Natural killer cell (primary cell): Measurements from ENCODE around the gene ZFR2. TPM values are rescaled to one million over a fixed set of nuclear protein-coding genes. Genes with fewer than 3 reads are reported as not detected.

Experiments used
- ATAC-seq, 3 donors: fragments of 150-1000 bp in 2 of 3; fragments of 200-7000 bp in 1 of 3; cut with Tn5 transposase; 1 replicate in 1 of 3; 2 replicates in 2 of 3; pipeline ENCODE4 v1.10.0; 2021; ENCODE audit warnings: mild to moderate bottlenecking in 2 of 3, moderate library complexity in 2 of 3
- DNase-seq, 2 donors: peaks; one replicate each; pipeline versions ENCODE4 v3.0.0 to v3.0.0-alpha.2; 2013 to 2021; ENCODE audit warnings: mixed read lengths in 1 of 2
- H3K27ac ChIP-seq: one replicate; pipeline ENCODE4 v1.5.1; 2013; ENCODE audit warnings: mild to moderate bottlenecking, low read length
- H3K27me3 ChIP-seq: one replicate; pipeline ENCODE4 v1.6.1; 2013; ENCODE audit warnings: low read length; ENCODE audit not compliant: control insufficient read depth, insufficient read depth
- H3K36me3 ChIP-seq: one replicate; pipeline ENCODE4 v1.6.1; 2013; ENCODE audit warnings: low read length; ENCODE audit not compliant: control insufficient read depth, insufficient read depth
- H3K4me1 ChIP-seq: one replicate; pipeline ENCODE4 v1.6.1; 2013; ENCODE audit warnings: low read length; ENCODE audit not compliant: control insufficient read depth, insufficient read depth
- H3K4me3 ChIP-seq: one replicate; pipeline ENCODE4 v1.5.1; 2013; ENCODE audit warnings: low read length
- H3K9me3 ChIP-seq: one replicate; pipeline ENCODE4 v1.6.1; 2013; ENCODE audit warnings: low read length; ENCODE audit not compliant: control insufficient read depth, insufficient read depth
- H3K27ac Mint-ChIP-seq, 2 donors: one replicate each; pipeline ENCODE4 v1.8.0; 2022; ENCODE audit warnings: mild to moderate bottlenecking in 2 of 2, mixed read lengths in 2 of 2, moderate library complexity in 1 of 2
- H3K27me3 Mint-ChIP-seq, 2 donors: one replicate each; pipeline ENCODE4 v1.8.0; 2022; ENCODE audit warnings: low read depth in 2 of 2, mixed read lengths in 2 of 2
- H3K36me3 Mint-ChIP-seq: one replicate; pipeline ENCODE4 v1.8.0; 2022; ENCODE audit warnings: mixed read lengths
- H3K4me1 Mint-ChIP-seq, 2 donors: one replicate each; pipeline ENCODE4 v1.8.0; 2022; ENCODE audit warnings: mixed read lengths in 2 of 2
- H3K4me3 Mint-ChIP-seq: one replicate; pipeline ENCODE4 v1.8.0; 2022; ENCODE audit warnings: mild to moderate bottlenecking, moderate library complexity, mixed read lengths
- H3K9me3 Mint-ChIP-seq, 2 donors: one replicate each; pipeline ENCODE4 v1.8.0; 2022; ENCODE audit warnings: mixed read lengths in 2 of 2
- WGBS: methylation state at CpG from one replicate; pipeline ENCODE4 v1.1.7; 2013; ENCODE audit warnings: missing lambda C conversion rate; ENCODE audit not compliant: insufficient coverage; 5-methylcytosine and 5-hydroxymethylcytosine counted together
- intact Hi-C: fragments of 100-400 bp; cut with micrococcal nuclease; formaldehyde crosslinking; loops from one replicate; pipeline ENCODE4 v1.14.2; 2022
- total RNA-seq, 4 donors: library from RNA; stranded (reverse); fragments of 120-200 nt in 1 of 4; gene quantifications; one replicate each; pipeline versions ENCODE4 v1.2.3 to v1.2.4, GENCODE V29; 2013 to 2022
- TF ChIP-seq, protein P1 (sequence below): fragments of 200-600 bp; IDR thresholded peaks from one replicate; pipeline ENCODE4 v1.8.0; 2022; ENCODE audit warnings: antibody characterized with exemption

ZFR2 gene
- total RNA-seq, 3 donors from 2014 or later (not counting 1 experiment from before 2014, with no cell fraction given) = 1.6 to 4.4 (median 1.7) TPM

DNA sequence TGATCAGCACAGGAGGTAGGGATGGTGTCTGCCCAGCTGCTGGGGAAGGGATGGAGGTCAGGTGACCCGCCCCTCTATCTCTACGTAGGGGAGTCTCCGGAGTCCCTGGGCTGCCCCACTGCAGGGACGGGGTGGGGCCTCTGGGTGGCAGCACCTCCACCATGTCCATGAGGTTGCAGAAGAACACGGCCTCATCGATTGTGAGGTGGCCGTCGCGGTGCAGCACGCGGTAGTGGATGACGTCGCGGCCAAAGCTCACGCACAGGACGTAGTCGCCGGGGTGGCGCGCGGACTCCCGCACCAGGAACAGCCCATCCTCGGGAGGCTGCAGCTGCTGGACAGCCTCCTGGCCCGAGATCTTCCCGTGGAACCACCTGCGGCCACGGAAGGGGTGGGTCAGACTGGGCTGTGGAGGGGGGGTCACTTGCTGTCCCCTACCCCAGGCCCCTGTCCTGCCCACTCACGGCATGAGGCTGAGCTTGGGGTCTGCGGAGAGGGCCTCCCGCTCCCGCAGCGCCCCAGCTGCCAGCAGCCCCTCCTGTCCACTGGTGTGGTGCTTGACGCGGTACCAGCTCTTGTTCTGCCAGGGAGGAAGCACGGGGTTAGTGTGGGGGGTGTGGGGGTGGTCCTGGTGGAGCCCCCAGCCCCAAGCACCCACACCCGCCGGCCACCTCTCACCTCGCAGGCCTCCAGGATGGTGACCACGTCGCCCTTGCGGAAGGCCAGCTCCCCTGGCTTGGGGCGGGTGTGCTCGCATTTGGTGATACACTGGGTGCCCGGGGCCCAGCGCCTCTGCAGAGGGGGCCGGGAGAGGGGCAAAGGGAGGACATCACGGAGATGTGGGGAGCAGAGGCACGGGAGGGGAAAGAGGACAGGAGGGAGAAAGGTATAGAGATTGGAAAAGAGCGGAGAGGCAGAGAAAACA, 84.9 kb downstream of the ZFR2 start:
- Histone ChIP-seq H3K27me3 (no peaks in the 10 kb centered on the region), H3K4me1 (peaks cover 61% of the 10 kb centered on the region), H3K9me3 (peaks cover 20% of the 10 kb centered on the region), H3K36me3 (peaks cover 38% of the 10 kb centered on the region), H3K27ac (peak overlapping the region; percentile 73), H3K4me3 (peak overlapping the region; percentile 90)
- peak; percentile 67 to 70 for DNase-seq
- Mint-ChIP-seq H3K4me1 (peaks cover 22 to 44% of the 10 kb centered on the region in 2 donors), H3K27ac (peak overlapping the region; percentile 83 to 93), H3K36me3 (peaks cover 8% of the 10 kb centered on the region), H3K4me3 (peak overlapping the region; percentile 90), H3K9me3 (peaks cover 3 to 5% of the 10 kb centered on the region in 2 donors), H3K27me3 (no peaks in the 10 kb centered on the region)
- TF ChIP-seq, protein P1, sequence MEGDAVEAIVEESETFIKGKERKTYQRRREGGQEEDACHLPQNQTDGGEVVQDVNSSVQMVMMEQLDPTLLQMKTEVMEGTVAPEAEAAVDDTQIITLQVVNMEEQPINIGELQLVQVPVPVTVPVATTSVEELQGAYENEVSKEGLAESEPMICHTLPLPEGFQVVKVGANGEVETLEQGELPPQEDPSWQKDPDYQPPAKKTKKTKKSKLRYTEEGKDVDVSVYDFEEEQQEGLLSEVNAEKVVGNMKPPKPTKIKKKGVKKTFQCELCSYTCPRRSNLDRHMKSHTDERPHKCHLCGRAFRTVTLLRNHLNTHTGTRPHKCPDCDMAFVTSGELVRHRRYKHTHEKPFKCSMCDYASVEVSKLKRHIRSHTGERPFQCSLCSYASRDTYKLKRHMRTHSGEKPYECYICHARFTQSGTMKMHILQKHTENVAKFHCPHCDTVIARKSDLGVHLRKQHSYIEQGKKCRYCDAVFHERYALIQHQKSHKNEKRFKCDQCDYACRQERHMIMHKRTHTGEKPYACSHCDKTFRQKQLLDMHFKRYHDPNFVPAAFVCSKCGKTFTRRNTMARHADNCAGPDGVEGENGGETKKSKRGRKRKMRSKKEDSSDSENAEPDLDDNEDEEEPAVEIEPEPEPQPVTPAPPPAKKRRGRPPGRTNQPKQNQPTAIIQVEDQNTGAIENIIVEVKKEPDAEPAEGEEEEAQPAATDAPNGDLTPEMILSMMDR = peak; percentile 72
- 86% methylated on average over 49 of the region's 49 CpGs for WGBS
- intact Hi-C loops = loop anchor here (1.0 to 10.0 kb wide), 3 partner anchors 15 to 201 kb away; partner anchors contain the start of gene EEF2
- ATAC-seq = peak; percentile 66 to 71 (median 70)

DNA sequence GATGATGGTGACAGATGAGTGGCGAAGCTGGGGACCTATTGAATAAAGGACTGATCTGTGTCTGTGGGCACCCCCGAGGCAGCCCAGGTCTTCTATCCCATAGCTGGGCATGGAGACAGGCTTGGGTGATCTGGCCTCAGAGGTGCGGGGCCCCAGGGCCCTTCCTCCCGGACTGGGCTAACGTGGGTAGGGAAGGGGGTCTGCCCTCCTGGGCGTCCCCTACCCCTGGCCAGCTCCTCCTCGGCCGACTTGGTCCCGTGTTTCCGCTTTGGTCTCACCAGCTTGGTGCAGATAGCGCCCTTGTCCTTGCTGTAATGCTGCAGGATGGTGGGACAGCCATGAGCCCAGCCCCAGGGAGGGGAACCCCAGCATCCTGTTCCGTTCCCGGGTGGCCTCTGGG, 85.9 kb downstream of the ZFR2 start:
- Mint-ChIP-seq H3K4me3 (no peak overlapping the region), H3K27ac (peak overlapping the region; percentile 36 to 89), H3K4me1 (peaks cover 18 to 40% of the 10 kb centered on the region in 2 donors), H3K27me3 (no peaks in the 10 kb centered on the region), H3K9me3 (peaks cover 3 to 5% of the 10 kb centered on the region in 2 donors), H3K36me3 (peaks cover 8% of the 10 kb centered on the region)
- Histone ChIP-seq H3K27ac (no peak overlapping the region), H3K27me3 (no peaks in the 10 kb centered on the region), H3K4me3 (no peak overlapping the region), H3K9me3 (peaks cover 20% of the 10 kb centered on the region), H3K36me3 (peaks cover 44% of the 10 kb centered on the region), H3K4me1 (peaks cover 51% of the 10 kb centered on the region)
- 91% methylated on average over 13 of the region's 13 CpGs for WGBS
- intact Hi-C loops = loop anchor here (1.0 to 10.0 kb wide), 2 partner anchors 39 to 202 kb away; partner anchors contain the start of gene EEF2
- no peak for ATAC-seq
- TF ChIP-seq, protein P1 = no peak
- DNase-seq = no peak

DNA sequence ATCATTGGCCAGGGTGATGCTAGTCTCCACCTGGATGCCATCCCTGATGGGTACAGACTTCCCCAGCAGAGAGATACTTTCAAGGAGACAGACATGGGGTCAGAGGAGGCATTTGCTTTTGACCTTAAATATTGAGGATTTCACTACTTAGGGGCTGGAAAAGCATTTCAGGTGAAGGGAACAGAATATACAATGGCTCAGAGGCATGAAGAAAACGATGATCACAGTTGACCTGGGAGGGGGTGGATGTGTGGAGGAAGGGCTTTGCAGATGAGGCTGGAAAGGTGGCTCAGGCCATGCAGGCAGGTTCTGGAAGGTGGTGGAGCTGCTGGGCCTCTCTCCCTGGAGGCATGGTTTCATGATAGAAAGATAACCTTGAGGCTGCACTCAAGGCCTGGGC, 86.5 kb downstream of the ZFR2 start:
- Histone ChIP-seq H3K4me1 (peaks cover 45% of the 10 kb centered on the region), H3K9me3 (peaks cover 20% of the 10 kb centered on the region), H3K27ac (no peak overlapping the region), H3K36me3 (peaks cover 50% of the 10 kb centered on the region), H3K4me3 (no peak overlapping the region), H3K27me3 (no peaks in the 10 kb centered on the region)
- 91% methylated on average over 1 of the region's 1 CpG for WGBS
- TF ChIP-seq, protein P1 = no peak
- Mint-ChIP-seq H3K9me3 (peaks cover 3 to 5% of the 10 kb centered on the region in 2 donors), H3K27ac (peak overlapping the region; percentile 36 to 89), H3K4me1 (peaks cover 18 to 36% of the 10 kb centered on the region in 2 donors), H3K27me3 (no peaks in the 10 kb centered on the region), H3K36me3 (peaks cover 8% of the 10 kb centered on the region), H3K4me3 (peak overlapping the region; percentile 14)
- DNase-seq = no peak
- intact Hi-C loops = loop anchor here (10.0 kb wide), 1 partner anchor 202 kb away; the partner anchor contains the start of gene EEF2
- ATAC-seq = no peak
